ENCODE data around the gene UPK2.
"Not testable (repeated sequence)": the region's sequence is repeated elsewhere in the genome, so short reads cannot be mapped to it uniquely, and the experiment has no call there.

UPK2 gene

DNA sequence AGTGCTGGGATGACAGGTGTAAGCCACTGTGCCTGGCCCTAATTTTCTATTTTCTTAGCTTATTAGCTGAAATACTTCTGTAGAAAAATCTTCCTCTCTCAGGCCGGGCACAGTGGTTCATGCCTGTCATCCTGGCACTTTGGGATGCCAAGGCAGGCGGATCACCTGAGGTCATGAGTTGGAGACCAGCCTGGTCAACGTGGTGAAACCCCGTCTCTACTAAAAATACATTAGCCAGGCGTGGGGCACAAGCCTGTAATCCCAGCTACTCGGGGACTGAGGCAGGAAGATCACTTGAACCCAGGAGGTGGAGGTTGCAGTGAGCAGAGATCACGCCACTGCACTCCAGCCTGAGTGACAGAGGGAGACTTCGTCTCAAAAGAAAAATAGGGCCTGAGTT is 28.2 kb downstream of the UPK2 start:
- H3K27me3 Mint-ChIP-seq, DNase-seq, ATAC-seq, H3K4me3 Mint-ChIP-seq, H3K4me1 Mint-ChIP-seq, H3K9me3 Mint-ChIP-seq, H3K27ac Mint-ChIP-seq: not testable (repeated sequence)

DNA sequence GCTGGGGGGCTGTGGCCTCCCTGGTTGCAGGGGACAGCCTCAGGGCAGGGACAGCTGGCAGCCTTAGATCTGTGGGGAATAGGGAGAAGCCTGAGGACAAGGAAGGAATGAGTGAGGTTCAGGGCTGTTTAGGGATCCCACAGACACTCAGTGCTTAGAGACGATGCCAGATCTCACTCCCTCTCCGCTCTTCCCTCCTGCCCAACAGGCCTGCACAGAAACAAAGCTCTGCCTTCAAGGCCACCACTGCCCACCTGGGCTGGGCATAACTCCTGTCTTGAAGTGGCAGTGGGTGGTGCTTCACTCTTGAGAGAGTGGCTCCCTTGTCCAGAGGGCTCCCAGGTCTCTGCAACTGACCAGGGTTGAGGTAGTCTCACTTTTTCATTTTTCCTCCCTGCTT is 28.7 kb downstream of the UPK2 start:
- no peak overlapping the region for H3K27ac Mint-ChIP-seq

DNA sequence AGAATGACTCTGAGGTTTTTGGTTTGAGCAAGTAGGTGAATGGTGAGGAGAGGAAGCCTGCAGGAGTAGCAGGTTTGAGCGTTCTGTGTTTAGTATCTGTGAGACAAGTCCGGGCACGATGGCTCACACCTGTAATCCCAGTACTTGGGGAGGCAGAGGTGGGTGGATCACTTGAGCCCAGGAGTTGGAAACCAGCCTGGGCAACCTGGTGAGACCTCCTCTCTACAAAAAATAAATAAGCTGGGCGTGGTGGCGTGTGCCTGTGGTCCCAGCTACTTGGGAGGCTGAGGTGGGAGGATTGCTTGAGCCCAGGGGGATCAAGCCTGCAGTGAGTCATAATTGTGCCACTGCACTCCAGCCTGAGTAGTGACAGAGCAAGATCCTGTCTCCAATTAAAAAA is 32.2 kb downstream of the UPK2 start:
- Mint-ChIP-seq H3K4me1 (no peaks in the 10 kb centered on the region), H3K9me3 (no peaks in the 10 kb centered on the region), H3K27ac (no peak overlapping the region), H3K27me3 (no peaks in the 10 kb centered on the region), H3K4me3 (no peak overlapping the region)
- no peak for ATAC-seq
- no peak for DNase-seq

More for the DNA sequence above, 28.7 kb downstream of the UPK2 start:
- DNase-seq (no peak), ATAC-seq (no peak)
- no peaks in the 10 kb centered on the region for H3K27me3 Mint-ChIP-seq
- no peak overlapping the region for H3K4me3 Mint-ChIP-seq
- H3K9me3 Mint-ChIP-seq: no peaks in the 10 kb centered on the region
- H3K4me1 Mint-ChIP-seq: peaks cover under 1% of the 10 kb centered on the region

DNA sequence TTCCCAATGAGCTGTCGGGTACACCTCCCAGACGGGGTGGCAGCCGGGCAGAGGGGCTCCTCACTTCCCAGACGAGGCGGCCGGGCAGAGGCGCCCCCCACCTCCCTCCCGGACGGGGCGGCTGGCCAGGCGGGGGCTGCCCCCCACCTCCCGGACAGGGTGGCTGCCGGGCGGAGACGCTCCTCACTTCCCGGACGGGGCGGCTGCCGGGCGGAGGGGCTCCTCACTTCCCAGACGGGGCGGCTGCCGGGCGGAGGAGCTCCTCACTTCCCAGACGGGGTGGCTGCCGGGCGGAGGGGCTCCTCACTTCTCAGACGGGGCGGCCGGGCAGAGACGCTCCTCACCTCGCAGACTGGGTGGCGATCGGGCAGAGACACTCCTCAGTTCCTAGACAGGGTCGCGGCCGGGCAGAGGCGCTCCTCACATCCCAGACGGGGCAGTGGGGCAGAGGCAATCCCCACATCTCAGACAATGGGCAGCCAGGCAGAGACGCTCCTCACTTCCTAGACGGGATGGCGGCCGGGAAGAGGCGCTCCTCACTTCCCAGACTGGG is 35.5 kb downstream of the UPK2 start:
- ATAC-seq, DNase-seq, H3K4me1 Mint-ChIP-seq, H3K9me3 Mint-ChIP-seq, H3K4me3 Mint-ChIP-seq, H3K27me3 Mint-ChIP-seq, H3K27ac Mint-ChIP-seq: not testable (repeated sequence)

DNA sequence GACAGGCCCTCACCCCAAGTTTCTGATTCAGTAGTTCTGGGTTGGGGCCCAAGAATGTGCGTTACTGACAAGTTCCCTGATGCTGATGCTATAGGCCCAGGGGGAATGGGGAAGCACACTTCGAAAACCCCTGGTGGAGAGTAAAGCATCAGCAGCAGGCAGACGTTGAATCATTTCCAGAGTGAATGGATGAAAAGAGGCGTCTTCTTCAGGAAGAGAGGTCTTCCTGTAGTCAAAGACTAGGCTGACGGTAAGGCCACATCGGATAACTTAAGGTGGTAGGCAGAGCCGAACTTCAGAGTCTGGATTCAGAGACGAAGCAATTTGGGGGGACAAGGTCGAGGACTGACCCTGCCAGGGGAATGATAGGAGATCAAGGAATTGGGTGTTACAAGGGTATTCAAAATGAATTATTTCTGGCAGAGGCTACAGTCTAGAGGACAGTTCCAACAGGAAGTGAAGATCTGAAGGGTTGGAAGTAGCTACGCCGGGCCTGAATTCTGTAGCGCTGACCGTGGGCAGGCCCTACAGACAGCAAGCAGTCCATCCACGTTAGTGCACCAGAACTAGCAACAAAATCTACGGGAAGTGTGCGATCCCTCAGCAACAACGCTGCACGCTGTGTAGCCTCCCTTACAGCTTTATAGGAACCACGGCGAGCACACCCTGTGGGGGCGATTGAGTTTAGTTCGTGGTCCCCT is 41.0 kb downstream of the UPK2 start:
- peak overlapping the region; percentile 99 to 100 for H3K27ac Mint-ChIP-seq
- peak; percentile 52 for ATAC-seq
- H3K4me3 Mint-ChIP-seq: peak overlapping the region; percentile 99 to 100
- no peaks in the 10 kb centered on the region for H3K9me3 Mint-ChIP-seq
- DNase-seq: peak; percentile 36 to 62
- peaks cover 48% of the 10 kb centered on the region for H3K4me1 Mint-ChIP-seq
- H3K27me3 Mint-ChIP-seq: no peaks in the 10 kb centered on the region

DNA sequence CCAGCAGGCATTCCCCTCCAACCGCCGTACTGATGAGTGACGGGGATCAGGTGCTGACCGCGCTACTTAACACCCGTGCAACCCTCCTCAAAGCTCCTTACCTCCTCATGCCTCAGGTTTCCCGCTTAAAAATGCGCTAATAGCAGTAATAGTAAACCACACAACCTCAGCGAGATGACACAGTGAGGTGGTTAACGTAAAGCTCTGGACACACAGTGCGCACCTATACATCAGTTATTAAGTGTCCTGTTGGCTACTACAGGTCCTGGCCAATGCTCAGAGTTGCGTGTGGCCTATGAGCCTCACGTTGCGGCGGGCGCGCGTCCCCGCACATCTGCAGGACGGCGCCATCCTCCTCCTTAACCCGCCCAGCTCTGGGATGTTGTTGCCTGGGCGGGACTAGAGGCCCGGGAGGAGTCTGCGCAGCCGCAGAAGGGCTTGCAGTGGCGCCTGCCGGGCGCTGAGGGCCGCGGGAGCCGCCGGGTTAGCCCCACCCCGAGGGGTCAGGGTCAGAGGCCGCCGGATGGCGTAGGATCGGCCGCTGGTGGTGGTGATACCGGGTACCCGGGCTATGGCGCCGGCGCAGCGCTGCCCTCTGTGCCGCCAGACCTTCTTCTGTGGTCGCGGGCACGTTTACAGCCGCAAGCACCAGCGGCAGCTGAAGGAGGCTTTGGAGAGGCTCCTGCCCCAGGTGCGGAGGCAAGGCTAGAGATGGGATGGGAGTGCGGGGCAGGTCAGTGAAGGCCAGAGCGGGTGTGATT is 41.7 kb downstream of the UPK2 start, which contains the start of gene CENATAC:
CENATAC (plus strand) TSS at position 512 of the 761 bp plus-strand sequence; CDS start at position 572, 60 bp downstream.
- peak; percentile 95 to 97 for DNase-seq
- Mint-ChIP-seq H3K4me1 (peaks cover 48% of the 10 kb centered on the region), H3K4me3 (peak within 1 kb of the TSS; percentile 99 to 100), H3K9me3 (no peaks in the 10 kb centered on the region), H3K27ac (peak within 1 kb of the TSS; percentile 99 to 100), H3K27me3 (no peaks in the 10 kb centered on the region)
- ATAC-seq: peak; percentile 95

DNA sequence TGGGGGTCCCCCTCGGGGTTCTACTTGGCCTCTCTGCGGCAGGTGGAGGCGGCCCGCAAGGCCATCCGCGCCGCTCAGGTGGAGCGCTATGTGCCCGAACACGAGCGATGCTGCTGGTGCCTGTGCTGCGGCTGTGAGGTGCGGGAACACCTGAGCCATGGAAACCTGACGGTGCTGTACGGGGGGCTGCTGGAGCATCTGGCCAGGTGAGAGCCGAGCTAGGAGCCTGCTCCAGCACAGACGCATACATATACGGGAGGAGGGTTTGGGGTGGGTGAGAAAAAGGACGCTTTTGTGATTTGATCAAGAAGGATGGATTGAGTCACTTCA is 42.3 kb downstream of the UPK2 start:
- ATAC-seq: no peak
- peak overlapping the region; percentile 99 to 100 for H3K27ac Mint-ChIP-seq

DNA sequence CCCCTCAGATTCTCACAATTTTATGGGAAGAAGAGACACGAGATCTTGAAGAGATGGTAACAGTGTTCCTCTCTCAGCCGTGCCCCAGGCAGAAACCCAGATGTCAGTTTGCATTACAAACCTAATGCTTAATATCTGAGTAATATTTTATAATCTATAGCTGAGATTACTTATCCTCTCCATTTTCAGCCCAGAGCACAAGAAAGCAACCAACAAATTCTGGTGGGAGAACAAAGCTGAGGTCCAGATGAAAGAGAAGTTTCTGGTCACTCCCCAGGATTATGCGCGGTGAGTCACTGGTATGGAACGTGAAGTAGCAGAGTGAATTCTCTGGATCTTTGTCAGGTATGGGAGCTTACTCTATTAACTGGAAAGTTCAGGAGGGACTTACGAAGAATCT is 42.7 kb downstream of the UPK2 start:
- Mint-ChIP-seq H3K27ac (peak overlapping the region; percentile 99 to 100), H3K4me1 (peaks cover 48% of the 10 kb centered on the region), H3K27me3 (no peaks in the 10 kb centered on the region), H3K4me3 (peak overlapping the region; percentile 99 to 100), H3K9me3 (no peaks in the 10 kb centered on the region)
- no peak for DNase-seq
- no peak for ATAC-seq

More for the DNA sequence above, 42.3 kb downstream of the UPK2 start:
- Mint-ChIP-seq H3K4me3 (peak overlapping the region; percentile 99 to 100), H3K4me1 (peaks cover 48% of the 10 kb centered on the region), H3K9me3 (no peaks in the 10 kb centered on the region), H3K27me3 (no peaks in the 10 kb centered on the region)
- DNase-seq: no peak

DNA sequence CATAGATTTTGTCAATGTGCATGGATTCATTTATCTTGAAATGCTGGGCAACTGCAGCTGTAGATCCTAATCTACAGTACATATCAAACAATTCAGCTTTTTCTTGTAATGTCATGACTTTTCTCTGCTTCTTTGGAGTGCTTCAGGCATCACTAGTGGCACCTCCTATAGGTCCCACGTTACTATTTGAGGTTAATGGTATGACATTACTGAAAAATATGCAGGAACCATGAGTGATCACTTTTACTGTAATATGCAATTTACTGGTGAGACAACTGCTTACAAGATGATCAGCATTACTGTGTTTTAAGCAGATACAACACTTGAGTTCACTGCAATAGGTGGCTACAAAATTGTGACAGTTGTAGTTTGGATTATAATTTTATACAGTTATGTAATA is 44.8 kb downstream of the UPK2 start:
- no peak overlapping the region for H3K4me3 Mint-ChIP-seq
- H3K27ac Mint-ChIP-seq: no peak overlapping the region

DNA sequence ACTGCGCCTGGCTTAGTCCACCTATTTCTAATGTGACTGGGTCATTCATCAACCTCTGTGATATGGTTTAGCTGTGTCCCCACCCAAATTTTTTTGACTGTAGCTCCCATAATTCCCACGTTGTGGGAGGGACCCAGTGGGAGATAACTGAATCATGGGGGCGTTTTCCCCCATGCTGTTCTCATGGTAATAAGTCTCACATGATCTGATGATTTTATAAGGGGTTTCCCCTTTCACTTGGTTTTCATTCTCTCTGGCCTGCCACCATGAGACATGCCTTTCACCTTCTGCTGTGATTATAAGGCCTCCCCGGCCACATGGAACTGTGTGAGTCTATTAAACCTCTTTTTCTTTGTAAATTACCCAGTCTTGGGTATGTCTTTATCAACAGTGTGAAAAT is 50.6 kb downstream of the UPK2 start:
- H3K4me1 Mint-ChIP-seq: peaks cover 6% of the 10 kb centered on the region
- DNase-seq: no peak
- H3K27ac Mint-ChIP-seq: peak overlapping the region in 1 of 2 donors; percentile 76
- no peak overlapping the region for H3K4me3 Mint-ChIP-seq
- H3K27me3 Mint-ChIP-seq: no peaks in the 10 kb centered on the region
- no peak for ATAC-seq
- H3K9me3 Mint-ChIP-seq: no peaks in the 10 kb centered on the region

More for the DNA sequence above, 44.8 kb downstream of the UPK2 start:
- DNase-seq (no peak), ATAC-seq (no peak)
- Mint-ChIP-seq H3K9me3 (no peaks in the 10 kb centered on the region), H3K4me1 (peaks cover 45% of the 10 kb centered on the region), H3K27me3 (no peaks in the 10 kb centered on the region)

Data from stimulated activated naive CD8-positive, alpha-beta T cell treated with anti-CD3 and anti-CD28 coated beads, Interleukin-15, amount 100 ng/mL, for 72 hours (primary cell).